AG08395 (cell line): Measurements from ENCODE around the gene LINC00237.
A peak's percentile ranks its signal among the peaks of the same experiment; 100 is the strongest.

Experiments
- DNase-seq: peaks from one replicate; pipeline ENCODE4 v3.0.0; 2012; ENCODE audit warnings: mixed read lengths, low spot score

LINC00237 gene

GRCh38 chr20:21096321-21097043 is 9.7 kb downstream of the LINC00237 start:
- DNase-seq: peak; percentile 27

GRCh38 chr20:21092806-21093205 is 13.4 kb downstream of the LINC00237 start:
- DNase-seq: no peak

- no peak for DNase-seq
These were observed 15.4 kb downstream of the LINC00237 start for GRCh38 chr20:21090721-21091120.

- DNase-seq: no peak
These were observed 16.0 kb downstream of the LINC00237 start for GRCh38 chr20:21090111-21090618.

- no peak for DNase-seq
These were observed 16.8 kb downstream of the LINC00237 start for GRCh38 chr20:21089391-21089790.

- no peak for DNase-seq
These were observed 18.2 kb downstream of the LINC00237 start for GRCh38 chr20:21087862-21088540.

- no peak for DNase-seq
These were observed 22.3 kb downstream of the LINC00237 start for GRCh38 chr20:21083825-21084325.

GRCh38 chr20:21082584-21082983 is 23.6 kb downstream of the LINC00237 start:
- DNase-seq: no peak

GRCh38 chr20:21077809-21078345 is 28.3 kb downstream of the LINC00237 start:
- no peak for DNase-seq

- DNase-seq: no peak
These were observed 30.1 kb downstream of the LINC00237 start for GRCh38 chr20:21076073-21076472.

GRCh38 chr20:21075471-21075870 is 30.7 kb downstream of the LINC00237 start:
- DNase-seq: no peak

GRCh38 chr20:21074605-21075336 is 31.4 kb downstream of the LINC00237 start:
- DNase-seq: no peak

- DNase-seq: no peak
These were observed 38.9 kb downstream of the LINC00237 start for GRCh38 chr20:21067255-21067654.

- DNase-seq: no peak
These were observed 41.2 kb downstream of the LINC00237 start for GRCh38 chr20:21064924-21065323.

GRCh38 chr20:21063276-21063675 is 42.9 kb downstream of the LINC00237 start:
- no peak for DNase-seq

GRCh38 chr20:21053002-21053762 is 53.0 kb downstream of the LINC00237 start:
- no peak for DNase-seq

GRCh38 chr20:21052686-21053001 is 53.5 kb downstream of the LINC00237 start:
- no peak for DNase-seq

GRCh38 chr20:21052241-21052640 is 53.9 kb downstream of the LINC00237 start:
- DNase-seq: no peak

GRCh38 chr20:21050710-21051109 is 55.4 kb downstream of the LINC00237 start:
- no peak for DNase-seq

GRCh38 chr20:21049305-21049828 is 56.8 kb downstream of the LINC00237 start:
- no peak for DNase-seq

- DNase-seq: peak; percentile 20
These were observed 57.3 kb downstream of the LINC00237 start for GRCh38 chr20:21048841-21049273.
